Measurements from ENCODE around the gene ZKSCAN5.
"Not testable (repeated sequence)": the region's sequence is repeated elsewhere in the genome, so short reads cannot be mapped to it uniquely, and the experiment has no call there.

The ZKSCAN5 gene

GRCh38 chr7:99497766-99498545 lies 6.5 kb upstream of the ZKSCAN5 start:
- DNase-seq (ENCODE audit: low read depth), result no peak

DNA sequence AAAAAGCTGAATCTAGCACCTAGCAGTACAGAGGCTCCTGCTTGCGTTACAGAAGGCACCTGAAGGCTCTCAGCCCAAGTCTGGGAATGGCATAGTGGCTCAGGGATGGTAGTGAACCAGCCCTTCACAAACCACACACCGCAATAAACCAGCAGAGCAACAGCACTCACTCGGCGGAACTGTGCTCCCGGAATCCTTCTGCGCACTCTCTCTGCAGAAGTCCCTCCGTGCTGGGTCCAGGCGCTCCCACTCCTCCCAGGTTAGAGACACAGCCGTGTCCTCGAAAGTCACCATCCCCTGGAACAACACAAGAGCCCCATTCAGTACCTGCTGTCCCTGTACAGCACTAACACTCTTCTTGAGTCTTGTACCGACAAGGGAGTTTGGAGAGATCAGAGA lies 5.9 kb upstream of the ZKSCAN5 start:
- no peak for DNase-seq (ENCODE audit: low read depth)

DNA sequence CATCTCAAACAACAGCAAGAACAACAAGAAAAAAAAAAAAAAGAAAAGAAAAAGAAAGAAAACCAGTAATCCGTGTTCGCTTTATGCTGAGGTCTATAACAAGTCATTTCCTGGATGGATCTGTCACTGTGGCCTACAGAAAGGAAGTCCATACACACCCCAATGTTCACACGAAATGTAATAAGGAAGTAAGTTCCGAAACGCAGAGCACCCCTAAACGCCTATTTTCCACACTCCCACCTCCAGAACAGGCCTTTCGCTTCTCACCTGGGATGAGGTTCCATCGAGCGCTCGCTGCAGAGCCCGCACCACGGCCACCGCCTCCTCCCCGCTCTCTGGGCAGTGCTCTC lies 5.1 kb upstream of the ZKSCAN5 start:
- no peak for DNase-seq (ENCODE audit: low read depth)

GRCh38 chr7:99499721-99500636 lies 4.5 kb upstream of the ZKSCAN5 start, which contains the start of gene ZNF394:
TSS of gene ZNF394 (minus strand) at chr7:99500281. CDS start at chr7:99500093, 188 bp downstream.
- peak; percentile 86 for DNase-seq (ENCODE audit: low read depth)

DNA sequence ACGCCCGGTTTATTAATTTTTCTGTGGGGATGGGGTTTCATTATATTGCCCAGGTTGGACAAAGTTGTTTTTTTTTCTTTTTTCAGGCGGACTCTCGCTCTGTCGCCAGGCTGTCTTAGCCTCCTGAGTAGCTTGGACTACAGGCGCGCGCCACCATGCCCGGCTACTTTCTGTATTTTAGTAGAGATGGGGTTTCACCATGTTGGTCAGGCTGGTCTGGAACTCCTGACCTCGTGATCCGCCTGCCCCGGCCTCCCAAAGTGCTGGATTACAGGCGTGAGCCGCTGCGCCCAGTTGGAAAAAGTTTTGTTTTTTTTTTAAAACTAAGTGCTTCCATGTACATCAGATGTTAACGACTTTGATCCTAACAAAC lies 3.8 kb upstream of the ZKSCAN5 start:
- DNase-seq (ENCODE audit: low read depth), result no peak

DNA sequence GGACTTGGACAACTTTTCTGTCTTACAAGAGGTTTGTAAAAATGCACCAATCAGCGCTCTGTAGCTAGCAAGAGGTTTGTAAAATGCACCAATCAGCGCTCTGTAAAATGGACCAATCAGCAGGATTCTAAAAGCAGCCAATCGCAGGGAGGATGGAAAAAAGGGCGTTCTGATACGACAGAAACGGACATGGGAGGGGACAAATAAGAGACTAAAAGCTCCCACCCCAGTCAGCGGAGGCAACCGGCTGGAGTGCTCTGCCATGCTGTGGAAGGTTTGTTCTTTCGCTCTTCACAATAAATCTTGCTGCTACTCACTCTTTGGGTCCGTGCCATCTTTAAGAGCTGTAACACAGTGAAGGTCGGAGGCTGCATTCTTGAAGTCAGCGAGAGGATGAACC lies 3.2 kb upstream of the ZKSCAN5 start:
- DNase-seq (ENCODE audit: low read depth), result not testable (repeated sequence)

DNA sequence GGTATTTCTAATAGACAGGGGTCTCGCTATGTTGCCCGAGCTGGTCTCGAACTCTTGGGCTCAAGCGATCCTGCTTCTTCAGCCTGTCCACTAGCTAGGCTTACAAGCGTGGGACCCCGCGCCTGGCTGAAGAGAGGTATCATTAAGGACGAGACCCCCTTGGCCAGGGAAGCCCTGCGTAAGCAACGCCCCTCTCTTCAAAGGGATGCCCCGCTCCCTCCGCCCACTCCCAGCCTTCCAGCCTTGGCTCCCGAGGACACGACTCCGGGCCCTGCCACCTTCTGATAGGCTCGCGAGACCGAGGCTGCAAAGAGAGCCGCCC lies 220 bp upstream of the ZKSCAN5 start:
- no peak for DNase-seq (ENCODE audit: low read depth)

- no peak for DNase-seq (ENCODE audit: low read depth)
Observed at GRCh38 chr7:99505324-99505662, 831 bp downstream of the ZKSCAN5 start.

- DNase-seq (ENCODE audit: low read depth), result no peak
Observed at GRCh38 chr7:99514050-99514449, 9.6 kb downstream of the ZKSCAN5 start.

DNA sequence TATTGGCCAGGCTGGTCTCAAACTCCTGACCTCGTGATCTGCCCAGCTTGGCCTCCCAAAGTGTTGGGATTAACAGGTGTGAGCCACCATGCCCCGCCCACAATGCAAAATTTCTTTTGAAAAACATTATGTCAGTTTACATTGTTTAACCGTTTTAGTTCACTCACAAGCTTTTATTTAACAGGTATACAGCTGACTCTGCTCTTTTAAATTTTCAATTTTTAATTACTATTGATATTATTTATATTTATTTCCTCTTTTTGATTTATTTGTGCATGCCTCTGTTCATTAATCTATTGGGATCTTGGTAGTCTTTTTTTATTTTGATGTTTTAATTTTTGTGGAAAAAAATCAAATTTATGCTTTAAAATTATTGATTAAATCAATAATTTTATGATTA lies 16.9 kb downstream of the ZKSCAN5 start:
- no peak for DNase-seq (ENCODE audit: low read depth)

DNA sequence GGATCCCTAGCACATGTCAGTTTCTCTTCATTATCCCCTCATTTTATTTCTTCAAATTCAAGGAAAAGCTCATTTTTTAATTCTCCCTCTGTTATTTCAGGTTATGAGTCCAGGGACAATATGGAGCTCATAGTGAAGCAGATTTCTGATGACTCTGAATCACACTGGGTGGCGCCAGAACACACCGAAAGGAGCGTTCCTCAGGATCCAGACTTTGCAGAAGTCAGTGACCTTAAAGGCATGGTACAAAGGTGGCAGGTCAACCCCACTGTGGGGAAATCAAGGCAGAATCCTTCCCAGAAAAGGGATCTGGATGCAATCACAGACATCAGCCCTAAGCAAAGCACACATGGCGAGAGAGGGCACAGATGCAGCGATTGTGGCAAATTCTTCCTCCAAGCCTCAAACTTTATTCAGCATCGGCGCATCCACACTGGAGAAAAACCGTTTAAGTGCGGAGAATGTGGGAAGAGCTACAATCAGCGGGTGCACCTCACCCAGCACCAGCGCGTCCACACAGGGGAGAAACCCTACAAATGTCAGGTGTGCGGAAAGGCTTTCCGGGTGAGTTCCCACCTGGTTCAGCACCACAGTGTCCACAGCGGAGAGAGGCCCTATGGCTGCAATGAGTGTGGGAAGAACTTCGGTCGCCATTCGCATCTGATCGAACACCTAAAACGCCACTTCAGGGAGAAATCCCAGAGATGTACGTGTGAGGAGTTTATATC lies 21.4 kb downstream of the ZKSCAN5 start:
- DNase-seq (ENCODE audit: low read depth), result no peak

DNA sequence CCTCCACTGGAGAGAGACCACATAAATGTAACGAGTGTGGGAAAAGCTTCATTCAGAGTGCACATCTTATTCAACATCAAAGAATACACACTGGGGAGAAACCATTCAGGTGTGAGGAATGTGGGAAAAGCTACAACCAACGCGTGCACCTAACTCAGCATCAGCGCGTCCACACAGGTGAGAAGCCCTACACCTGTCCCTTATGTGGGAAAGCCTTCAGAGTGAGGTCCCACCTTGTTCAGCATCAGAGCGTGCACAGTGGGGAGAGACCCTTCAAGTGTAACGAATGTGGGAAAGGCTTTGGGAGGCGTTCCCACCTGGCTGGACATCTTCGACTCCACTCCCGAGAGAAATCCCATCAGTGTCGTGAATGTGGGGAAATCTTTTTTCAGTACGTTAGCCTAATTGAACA lies 26.9 kb downstream of the ZKSCAN5 start:
- DNase-seq (ENCODE audit: low read depth), result no peak

DNA sequence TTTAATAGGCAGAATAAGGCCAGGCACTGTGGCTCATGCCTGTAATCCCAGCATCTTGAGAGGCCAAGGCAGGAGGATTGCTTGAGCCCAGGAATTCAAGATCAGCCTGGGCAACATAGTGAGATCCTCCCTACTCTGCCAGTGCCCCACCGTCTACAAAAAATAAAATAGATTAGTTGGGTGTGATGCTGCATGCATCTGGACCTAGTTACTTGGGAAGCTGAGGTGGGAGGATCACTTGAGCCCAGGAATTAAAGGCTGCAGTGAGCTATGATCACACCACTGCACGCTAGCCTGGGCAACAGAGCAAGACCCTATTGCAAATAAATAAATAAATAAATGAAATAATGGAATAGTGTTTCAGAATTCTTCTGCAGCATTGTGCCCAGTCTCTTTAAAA lies 31.2 kb downstream of the ZKSCAN5 start:
- DNase-seq (ENCODE audit: low read depth), result no peak

DNA sequence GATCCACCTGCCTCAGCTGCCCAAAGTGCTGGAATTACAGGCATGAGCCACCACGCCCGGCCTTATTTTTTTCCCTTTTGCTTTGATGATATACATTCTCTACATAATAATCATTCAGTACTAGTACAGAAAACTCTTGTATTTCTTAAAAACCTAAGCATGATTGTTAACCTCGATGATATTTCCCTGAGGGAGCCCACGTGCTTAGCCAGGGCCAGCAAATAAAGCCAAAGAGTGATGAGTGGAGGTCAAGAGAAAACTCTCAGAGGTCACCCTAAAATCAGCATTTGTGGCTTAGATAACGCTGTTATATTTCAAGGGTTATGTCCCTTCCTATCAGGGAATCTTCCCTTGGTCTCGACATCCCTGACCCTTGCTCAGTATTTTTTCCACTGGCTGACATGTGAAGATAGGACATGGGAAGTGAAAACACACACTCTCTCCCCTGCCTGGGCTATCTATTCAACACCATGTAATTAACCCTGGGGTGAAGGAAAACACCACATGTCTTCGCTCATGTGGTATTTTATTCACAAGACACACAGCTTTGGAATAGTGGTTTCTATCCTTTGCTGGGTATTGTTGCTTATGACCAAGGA lies 34.9 kb downstream of the ZKSCAN5 start:
- no peak for DNase-seq (ENCODE audit: low read depth)

DNA sequence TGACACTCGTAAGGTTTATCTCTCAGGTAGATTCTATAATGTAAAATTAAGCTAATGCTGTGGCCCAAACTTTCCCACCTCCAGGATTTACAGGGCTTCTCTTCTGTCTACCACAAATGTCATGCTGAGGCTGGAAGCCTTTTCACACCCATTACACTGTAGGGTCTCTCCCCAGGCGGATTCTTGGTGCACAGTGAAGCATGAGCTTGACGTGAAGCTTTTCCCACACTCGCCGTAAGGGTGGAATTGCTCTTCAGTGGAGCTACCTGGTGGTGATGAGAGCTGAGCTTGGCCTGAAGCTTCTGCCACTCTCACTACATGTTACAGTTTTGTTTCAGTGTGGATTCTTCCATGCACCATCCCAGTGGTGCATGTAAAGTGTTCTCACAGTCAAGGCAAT lies 36.1 kb downstream of the ZKSCAN5 start:
- DNase-seq (ENCODE audit: low read depth), result no peak

DNA sequence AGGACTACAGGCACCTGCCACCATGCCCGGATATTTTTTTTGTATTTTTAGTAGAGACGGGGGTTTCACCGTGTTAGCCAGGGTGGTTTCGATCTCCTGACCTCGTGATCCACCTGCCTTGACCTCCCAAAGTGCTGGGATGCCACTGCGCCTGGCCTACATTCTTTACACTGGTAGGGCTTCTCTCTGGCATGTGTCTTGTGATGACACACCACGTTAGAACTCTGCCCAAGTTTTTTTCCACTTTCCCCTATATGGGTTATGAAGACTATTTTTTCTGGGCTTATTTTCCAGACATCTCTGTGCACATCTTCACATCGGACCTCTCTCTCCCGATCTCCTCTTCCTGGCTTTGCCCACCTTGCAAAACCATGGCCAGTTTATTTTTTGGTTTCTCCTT lies 36.8 kb downstream of the ZKSCAN5 start:
- DNase-seq (ENCODE audit: low read depth), result no peak

GRCh38 chr7:99543081-99543671 lies 38.7 kb downstream of the ZKSCAN5 start:
- DNase-seq (ENCODE audit: low read depth), result no peak

DNA sequence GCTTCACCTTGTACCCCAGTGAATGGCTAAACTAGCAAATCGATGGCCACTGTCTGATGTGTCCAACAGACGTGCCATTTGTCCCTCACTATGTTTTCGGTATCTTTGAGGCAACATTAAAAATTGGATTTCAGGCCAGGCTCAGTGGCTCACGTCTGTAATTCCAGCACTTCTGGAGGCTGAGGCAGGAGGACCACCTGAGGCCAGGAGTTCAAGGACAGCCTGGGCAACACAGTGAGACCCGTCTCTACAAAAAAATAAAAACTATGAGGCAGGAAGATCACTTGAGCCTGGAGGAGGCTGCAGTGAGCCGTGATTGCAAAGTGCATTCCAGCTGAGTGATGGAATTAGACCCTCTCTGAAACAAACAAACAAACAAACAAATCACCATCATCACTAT lies 39.5 kb downstream of the ZKSCAN5 start:
- no peak for DNase-seq (ENCODE audit: low read depth)

- DNase-seq (ENCODE audit: low read depth), result not testable (repeated sequence)
Observed at GRCh38 chr7:99545308-99545707, 40.8 kb downstream of the ZKSCAN5 start.

GRCh38 chr7:99549545-99549944 lies 45.1 kb downstream of the ZKSCAN5 start:
- DNase-seq (ENCODE audit: low read depth), result not testable (repeated sequence)

- no peak for DNase-seq (ENCODE audit: low read depth)
Observed at GRCh38 chr7:99551334-99551733, 46.9 kb downstream of the ZKSCAN5 start.

All from activated T-helper 9 cell treated with anti-CD3 and anti-CD28 coated beads, Interleukin-2, amount 50 U/mL, for 16 hours (primary cell).